Endothelial cell (in vitro differentiated cells): ENCODE results near the gene MTMR11. TPM values are rescaled to one million over a fixed set of nuclear protein-coding genes. Genes with fewer than 3 reads are reported as not detected.
A peak's percentile ranks its signal among the peaks of the same experiment; 100 is the strongest.

Source experiments
- DNase-seq: peaks from one replicate; pipeline ENCODE4 v3.0.0; 2021; ENCODE audit warnings: low spot score
- H3K27ac Mint-ChIP-seq: one replicate; pipeline ENCODE4 v1.8.0; 2021; ENCODE audit warnings: mixed read lengths, inconsistent platforms; ENCODE audit not compliant: unreplicated experiment
- H3K27me3 Mint-ChIP-seq: one replicate; pipeline ENCODE4 v1.8.0; 2021; ENCODE audit warnings: mild to moderate bottlenecking, moderate library complexity, mixed read lengths, inconsistent platforms; ENCODE audit not compliant: unreplicated experiment
- H3K36me3 Mint-ChIP-seq: one replicate; pipeline ENCODE4 v1.8.0; 2021; ENCODE audit warnings: mild to moderate bottlenecking, low read depth, mixed read lengths, inconsistent platforms; ENCODE audit not compliant: unreplicated experiment
- H3K4me1 Mint-ChIP-seq: one replicate; pipeline ENCODE4 v1.8.0; 2021; ENCODE audit warnings: mild to moderate bottlenecking, mixed read lengths, inconsistent platforms; ENCODE audit not compliant: unreplicated experiment
- H3K4me3 Mint-ChIP-seq: one replicate; pipeline ENCODE4 v1.8.0; 2021; ENCODE audit warnings: mild to moderate bottlenecking, mixed read lengths, inconsistent platforms; ENCODE audit not compliant: unreplicated experiment
- H3K9me3 Mint-ChIP-seq: one replicate; pipeline ENCODE4 v1.8.0; 2021; ENCODE audit warnings: mixed read lengths, inconsistent platforms; ENCODE audit not compliant: unreplicated experiment
- total RNA-seq: library from RNA; stranded (reverse); fragmentation: NEBNext Ultra II Directional; extraction: Animal tissue kit (Norgen Biotek cat#: 25700); gene quantifications from one replicate; pipeline ENCODE4 v1.2.1, GENCODE V29; 2021; ENCODE audit not compliant: unreplicated experiment
- TF ChIP-seq, protein P1 (sequence below): fragments of 200-600 bp; sonication (generic); IDR thresholded peaks from one replicate; pipeline ENCODE4 v1.5.0; 2021; ENCODE audit warnings: antibody characterized with exemption; ENCODE audit not compliant: unreplicated experiment

The MTMR11 gene
- total RNA-seq, 1 donor from 2014 or later: 10.3 TPM

DNA sequence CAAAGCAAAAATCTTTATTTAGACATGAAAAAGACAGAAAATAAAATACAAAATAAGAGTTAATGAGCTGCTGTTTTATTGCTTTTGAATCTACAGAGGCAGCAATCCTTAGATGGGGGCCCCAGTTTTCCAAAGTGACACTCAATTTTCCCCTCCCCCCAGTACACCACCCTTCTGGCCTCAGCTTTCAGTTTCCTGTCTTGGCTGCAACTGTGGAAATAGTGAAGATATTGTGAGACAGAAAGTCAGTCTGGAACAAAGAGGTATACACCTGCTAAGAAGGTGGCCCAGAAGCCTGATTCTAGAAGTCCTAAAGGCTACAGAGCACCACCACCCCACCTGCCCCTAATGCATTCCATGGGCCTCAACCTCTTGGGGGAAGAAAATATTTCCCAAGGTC lies 1.1 kb upstream of the MTMR11 start:
- H3K27ac Mint-ChIP-seq: peak overlapping the region; percentile 42
- H3K4me1 Mint-ChIP-seq: peaks cover 42% of the 10 kb centered on the region

DNA sequence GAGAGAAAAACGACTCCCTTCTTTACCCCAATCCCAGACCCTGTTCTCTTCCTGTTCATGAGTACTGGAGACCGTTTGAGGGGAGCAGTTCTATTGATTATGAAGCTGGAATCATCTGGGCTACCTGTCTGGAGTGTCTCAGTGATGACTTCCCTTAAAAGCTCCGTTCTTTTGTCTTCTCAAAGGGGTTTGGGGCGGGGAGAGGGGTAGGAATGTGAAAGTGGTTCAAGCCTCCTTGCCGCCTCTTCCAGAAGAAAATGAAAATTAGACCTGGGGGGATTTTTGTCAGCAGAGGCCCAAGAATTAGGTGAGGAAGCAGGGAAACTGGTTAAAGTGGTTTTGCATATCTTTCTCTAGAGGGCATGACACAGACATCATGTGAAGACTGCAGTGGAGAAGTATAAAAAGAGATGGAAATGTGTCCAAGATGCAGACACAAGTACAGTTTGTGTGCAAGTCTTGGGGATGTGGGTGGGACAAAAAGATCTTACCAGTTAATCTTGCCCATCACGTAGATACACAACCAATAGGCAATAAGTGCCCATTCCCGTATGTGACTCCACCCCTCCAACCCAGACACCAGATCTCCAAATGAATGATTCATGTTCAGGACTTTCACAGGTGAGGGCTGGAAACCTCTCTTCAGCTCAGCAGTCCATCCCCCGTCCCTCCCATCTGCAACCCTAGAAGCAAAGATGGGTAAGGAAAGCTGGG lies 470 bp upstream of the MTMR11 start:
- Mint-ChIP-seq H3K4me1 (peaks cover 40% of the 10 kb centered on the region), H3K9me3 (no peaks in the 10 kb centered on the region), H3K36me3 (peaks cover 8% of the 10 kb centered on the region), H3K27ac (peak overlapping the region; percentile 42), H3K27me3 (peaks cover 12% of the 10 kb centered on the region), H3K4me3 (peak overlapping the region; percentile 86)
- DNase-seq: no peak
- TF ChIP-seq, protein P1, sequence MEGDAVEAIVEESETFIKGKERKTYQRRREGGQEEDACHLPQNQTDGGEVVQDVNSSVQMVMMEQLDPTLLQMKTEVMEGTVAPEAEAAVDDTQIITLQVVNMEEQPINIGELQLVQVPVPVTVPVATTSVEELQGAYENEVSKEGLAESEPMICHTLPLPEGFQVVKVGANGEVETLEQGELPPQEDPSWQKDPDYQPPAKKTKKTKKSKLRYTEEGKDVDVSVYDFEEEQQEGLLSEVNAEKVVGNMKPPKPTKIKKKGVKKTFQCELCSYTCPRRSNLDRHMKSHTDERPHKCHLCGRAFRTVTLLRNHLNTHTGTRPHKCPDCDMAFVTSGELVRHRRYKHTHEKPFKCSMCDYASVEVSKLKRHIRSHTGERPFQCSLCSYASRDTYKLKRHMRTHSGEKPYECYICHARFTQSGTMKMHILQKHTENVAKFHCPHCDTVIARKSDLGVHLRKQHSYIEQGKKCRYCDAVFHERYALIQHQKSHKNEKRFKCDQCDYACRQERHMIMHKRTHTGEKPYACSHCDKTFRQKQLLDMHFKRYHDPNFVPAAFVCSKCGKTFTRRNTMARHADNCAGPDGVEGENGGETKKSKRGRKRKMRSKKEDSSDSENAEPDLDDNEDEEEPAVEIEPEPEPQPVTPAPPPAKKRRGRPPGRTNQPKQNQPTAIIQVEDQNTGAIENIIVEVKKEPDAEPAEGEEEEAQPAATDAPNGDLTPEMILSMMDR: no peak

More for the DNA sequence above, 1.1 kb upstream of the MTMR11 start:
- H3K27me3 Mint-ChIP-seq: peaks cover 10% of the 10 kb centered on the region
- no peaks in the 10 kb centered on the region for H3K9me3 Mint-ChIP-seq
- peaks cover 4% of the 10 kb centered on the region for H3K36me3 Mint-ChIP-seq
- H3K4me3 Mint-ChIP-seq: no peak overlapping the region
- TF ChIP-seq, protein P1: no peak
- DNase-seq: no peak

DNA sequence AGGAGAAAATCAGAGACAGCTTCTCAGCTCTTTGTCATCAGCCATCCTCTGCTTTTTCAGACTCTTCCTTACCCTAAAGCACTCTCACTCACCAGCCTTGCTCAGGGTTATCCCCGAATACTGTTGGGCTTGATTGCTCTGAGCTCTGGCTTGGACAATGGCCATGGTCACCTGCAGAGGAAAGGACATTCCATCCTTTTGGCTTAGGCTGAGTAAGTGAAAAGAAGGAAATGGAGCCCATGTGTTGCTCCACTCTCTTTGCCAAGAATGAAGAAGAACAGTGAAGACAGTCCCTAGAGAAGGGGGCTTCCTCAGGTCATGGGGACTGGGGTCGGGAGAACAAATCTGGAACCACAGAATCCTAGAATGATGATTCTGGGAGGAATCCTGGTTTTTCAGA lies 2.3 kb downstream of the MTMR11 start:
- H3K4me1 Mint-ChIP-seq: peaks cover 31% of the 10 kb centered on the region

DNA sequence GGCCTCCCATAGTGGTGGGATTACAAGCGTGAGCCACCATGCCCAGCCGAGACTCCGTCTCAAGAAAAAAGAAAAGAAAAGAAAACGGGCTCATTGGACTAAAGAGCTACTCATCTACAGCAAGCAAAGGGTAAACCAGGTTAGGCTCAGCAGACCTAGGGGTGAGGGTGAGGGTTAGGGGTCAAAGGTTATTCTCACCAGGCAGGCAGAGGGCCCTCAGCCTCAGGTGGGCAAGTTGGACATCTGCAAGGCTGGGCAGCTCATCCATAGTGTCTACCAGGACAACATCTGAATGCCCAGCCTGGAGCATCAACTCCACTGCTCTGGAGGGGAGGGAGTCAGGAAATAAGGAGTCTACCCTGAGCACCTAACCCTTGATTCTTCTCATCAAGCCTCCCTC lies 3.5 kb downstream of the MTMR11 start:
- H3K4me3 Mint-ChIP-seq: peak overlapping the region; percentile 47
- no peaks in the 10 kb centered on the region for H3K9me3 Mint-ChIP-seq
- no peak for DNase-seq
- H3K4me1 Mint-ChIP-seq: peaks cover 31% of the 10 kb centered on the region
- no peak overlapping the region for H3K27ac Mint-ChIP-seq
- H3K36me3 Mint-ChIP-seq: peaks cover 30% of the 10 kb centered on the region
- peaks cover 19% of the 10 kb centered on the region for H3K27me3 Mint-ChIP-seq
- TF ChIP-seq, protein P1: no peak

More for the DNA sequence above, 2.3 kb downstream of the MTMR11 start:
- DNase-seq: no peak
- H3K27me3 Mint-ChIP-seq: peaks cover 16% of the 10 kb centered on the region
- H3K36me3 Mint-ChIP-seq: peaks cover 24% of the 10 kb centered on the region
- TF ChIP-seq, protein P1: no peak
- H3K27ac Mint-ChIP-seq: no peak overlapping the region
- H3K9me3 Mint-ChIP-seq: no peaks in the 10 kb centered on the region
- no peak overlapping the region for H3K4me3 Mint-ChIP-seq

DNA sequence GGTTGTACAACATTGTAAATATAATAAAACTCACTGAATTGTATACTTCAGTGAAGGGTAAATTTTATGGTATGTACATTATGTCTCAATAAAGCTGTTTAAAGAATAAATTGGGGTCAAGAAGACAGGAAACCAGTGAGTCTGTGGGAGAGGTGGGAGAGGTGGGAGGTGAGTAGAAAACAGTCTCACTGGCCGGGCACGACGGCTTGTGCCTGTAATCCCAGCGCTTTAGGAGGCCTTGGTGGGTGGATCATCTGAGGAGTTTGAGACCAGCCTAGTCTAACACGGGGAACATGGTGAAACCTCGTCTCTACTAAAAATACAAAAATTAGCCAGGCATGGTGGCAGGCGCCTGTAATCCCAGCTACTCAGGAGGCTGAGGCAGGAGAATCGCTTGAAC lies 4.2 kb downstream of the MTMR11 start:
- DNase-seq: no peak
- Mint-ChIP-seq H3K36me3 (peaks cover 30% of the 10 kb centered on the region), H3K27me3 (peaks cover 20% of the 10 kb centered on the region), H3K9me3 (no peaks in the 10 kb centered on the region), H3K4me1 (peaks cover 25% of the 10 kb centered on the region), H3K27ac (no peak overlapping the region), H3K4me3 (no peak overlapping the region)
- TF ChIP-seq, protein P1: no peak
